EL (cell line): ENCODE measurements around the gene B3GAT2.
A peak's percentile ranks its signal among the peaks of the same experiment; 100 is the strongest.

Source experiments
- DNase-seq: peaks from one replicate; pipeline ENCODE4 v3.0.0-alpha.2; 2016

The B3GAT2 gene

GRCh38 chr6:70894001-70894400 is 62.9 kb downstream of the B3GAT2 start:
- no peak for DNase-seq

GRCh38 chr6:70889270-70889669 is 67.6 kb downstream of the B3GAT2 start:
- DNase-seq: no peak

GRCh38 chr6:70886661-70887060 is 70.2 kb downstream of the B3GAT2 start:
- DNase-seq: no peak

- DNase-seq: no peak
Measured at GRCh38 chr6:70886071-70886470, 70.8 kb downstream of the B3GAT2 start.

- DNase-seq: peak; percentile 61
Measured at GRCh38 chr6:70884074-70884983, 72.5 kb downstream of the B3GAT2 start.

GRCh38 chr6:70879496-70879895 is 77.4 kb downstream of the B3GAT2 start:
- no peak for DNase-seq

GRCh38 chr6:70874181-70874913 is 82.5 kb downstream of the B3GAT2 start:
- DNase-seq: no peak

GRCh38 chr6:70872469-70872868 is 84.4 kb downstream of the B3GAT2 start:
- no peak for DNase-seq

- DNase-seq: no peak
Measured at GRCh38 chr6:70864401-70864800, 92.5 kb downstream of the B3GAT2 start.

GRCh38 chr6:70863343-70863742 is 93.5 kb downstream of the B3GAT2 start:
- DNase-seq: no peak

- no peak for DNase-seq
Measured at GRCh38 chr6:70860920-70861319, 95.9 kb downstream of the B3GAT2 start.

GRCh38 chr6:70860045-70860444 is 96.8 kb downstream of the B3GAT2 start:
- DNase-seq: no peak

GRCh38 chr6:70857387-70858077 is 99.3 kb downstream of the B3GAT2 start:
- no peak for DNase-seq

GRCh38 chr6:70852667-70853246 is 104.1 kb downstream of the B3GAT2 start:
- DNase-seq: no peak

- peak; percentile 8 for DNase-seq
Measured at GRCh38 chr6:70849348-70850069, 107.4 kb downstream of the B3GAT2 start.

- no peak for DNase-seq
Measured at GRCh38 chr6:70847106-70848084, 109.5 kb downstream of the B3GAT2 start.

- no peak for DNase-seq
Measured at GRCh38 chr6:70846207-70846835, 110.5 kb downstream of the B3GAT2 start.

- DNase-seq: no peak
Measured at GRCh38 chr6:70844301-70844700, 112.6 kb downstream of the B3GAT2 start.

- no peak for DNase-seq
Measured at GRCh38 chr6:70843328-70843918, 113.4 kb downstream of the B3GAT2 start.

GRCh38 chr6:70842541-70842940 is 114.3 kb downstream of the B3GAT2 start:
- no peak for DNase-seq
